GM21786 (cell line): ENCODE results near the gene LRRC46.

Experiments
- ATAC-seq: cut with Tn5 transposase; IDR thresholded peaks from one replicate; pipeline ENCODE4 v1.9.1; 2021; ENCODE audit not compliant: unreplicated experiment

Gene LRRC46

DNA sequence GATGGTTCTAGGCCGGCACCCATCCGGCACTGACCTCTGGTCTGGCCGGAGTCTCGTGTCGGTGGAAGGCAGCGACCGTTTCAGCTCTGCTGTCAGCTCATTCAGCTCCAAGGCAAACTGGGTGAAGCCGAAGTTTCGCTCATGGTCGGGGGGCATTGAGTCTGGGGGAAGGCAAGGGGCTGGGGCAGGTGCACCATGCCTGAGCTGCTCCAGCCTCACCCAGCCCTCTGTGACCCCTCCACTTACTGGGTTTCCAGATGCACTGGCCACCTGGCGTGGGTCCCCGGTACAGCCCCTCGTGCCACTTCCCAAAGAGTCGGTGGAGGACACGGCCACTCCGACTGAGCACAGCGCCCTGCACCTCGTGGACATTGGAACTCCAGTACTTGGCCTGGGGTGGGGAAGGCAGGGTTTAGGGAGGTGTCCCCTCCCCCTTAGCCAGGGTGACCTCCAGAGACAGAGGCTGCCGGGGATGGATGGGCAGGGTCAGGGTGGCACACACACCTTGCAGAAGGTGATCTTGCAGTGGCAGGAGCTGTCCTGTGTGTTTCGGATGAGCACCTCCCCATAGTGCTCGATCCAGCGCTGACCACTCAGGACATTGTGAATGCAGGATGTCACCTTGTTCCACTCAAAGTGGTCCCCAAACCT, 22.5 kb upstream of the LRRC46 start:
- ATAC-seq: no peak

DNA sequence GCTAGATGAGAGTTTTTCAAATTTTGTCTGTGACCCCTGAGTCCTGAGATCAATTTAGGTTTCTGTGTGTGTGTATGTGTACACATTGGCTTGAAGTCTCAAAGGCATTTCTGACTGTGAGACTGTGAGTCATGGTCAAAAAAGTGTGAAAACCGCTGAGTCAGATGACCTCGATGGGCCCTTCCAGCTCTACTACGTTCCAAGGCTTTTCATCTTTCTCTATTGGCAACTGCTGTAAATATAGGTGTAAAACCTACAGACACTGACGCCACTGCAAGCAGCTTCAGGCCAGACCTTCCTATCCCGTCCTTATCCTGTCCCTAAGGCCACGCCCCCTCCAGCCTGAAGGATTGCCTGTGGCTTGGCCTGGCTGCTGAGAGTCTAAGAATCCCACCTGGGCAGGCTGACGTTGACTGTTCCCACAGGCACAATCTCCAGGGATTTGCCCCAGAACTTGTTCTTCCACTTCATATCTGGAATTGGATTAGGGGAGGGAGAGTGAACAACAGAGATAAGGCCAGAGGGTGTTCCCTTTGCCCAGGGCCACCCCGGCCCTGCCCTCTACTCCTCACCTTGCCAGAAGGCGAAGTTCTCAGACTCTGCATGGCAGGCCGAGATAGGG, 21.2 kb upstream of the LRRC46 start:
- ATAC-seq: no peak

DNA sequence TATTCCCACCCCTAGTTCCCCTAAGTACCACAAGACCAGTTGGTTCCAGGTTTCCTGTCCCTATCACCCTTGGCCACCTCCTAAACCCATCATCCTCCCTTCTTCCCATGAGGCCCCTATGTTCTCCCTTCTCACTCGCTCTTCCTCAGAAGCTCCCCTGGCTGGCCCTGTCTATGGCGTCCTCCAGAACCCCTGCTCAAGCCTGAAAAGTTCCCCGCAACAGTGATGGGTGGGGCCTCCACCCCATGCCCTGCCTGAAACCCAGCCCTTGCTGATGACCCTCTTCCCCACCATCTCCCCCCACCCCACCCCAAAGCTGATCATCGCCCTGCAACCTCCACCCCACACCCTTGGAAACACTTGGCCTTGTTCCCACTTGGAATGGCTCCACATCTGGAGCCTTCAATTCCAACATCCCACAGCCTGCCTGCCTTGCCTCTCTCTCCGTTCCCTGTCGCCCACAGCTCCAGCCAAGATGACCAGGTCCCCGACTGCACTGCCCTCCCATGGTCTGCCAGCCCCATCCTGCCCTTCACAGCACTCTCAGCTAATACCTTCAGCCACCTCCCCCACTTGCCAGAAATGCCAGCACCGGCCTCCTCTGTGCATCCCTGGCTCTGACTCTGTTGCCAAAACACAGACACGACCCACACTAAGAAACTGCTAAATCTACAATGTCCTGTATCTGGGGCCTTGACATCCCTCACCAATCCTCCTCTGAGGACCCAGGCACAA, 20.4 kb upstream of the LRRC46 start:
- ATAC-seq: no peak

DNA sequence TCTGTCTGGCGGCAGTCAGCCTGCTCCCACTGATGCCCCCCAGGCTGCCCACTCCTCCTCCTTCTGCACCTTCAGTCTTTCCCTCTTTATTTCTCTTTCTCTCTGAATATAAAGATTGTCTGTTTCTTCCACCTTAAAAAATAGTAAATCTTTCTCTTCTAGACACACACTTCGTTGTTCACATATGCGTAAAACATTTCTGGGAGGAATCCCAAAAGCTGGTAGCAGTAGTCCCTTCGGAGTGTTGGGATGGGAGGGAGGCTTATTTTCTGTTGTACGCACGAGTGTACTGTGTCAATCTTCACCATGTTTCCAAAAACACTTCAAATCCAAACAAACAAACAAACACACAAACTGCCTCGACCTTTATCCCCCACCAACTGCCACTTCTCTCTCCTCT, 19.8 kb upstream of the LRRC46 start:
- ATAC-seq: no peak

DNA sequence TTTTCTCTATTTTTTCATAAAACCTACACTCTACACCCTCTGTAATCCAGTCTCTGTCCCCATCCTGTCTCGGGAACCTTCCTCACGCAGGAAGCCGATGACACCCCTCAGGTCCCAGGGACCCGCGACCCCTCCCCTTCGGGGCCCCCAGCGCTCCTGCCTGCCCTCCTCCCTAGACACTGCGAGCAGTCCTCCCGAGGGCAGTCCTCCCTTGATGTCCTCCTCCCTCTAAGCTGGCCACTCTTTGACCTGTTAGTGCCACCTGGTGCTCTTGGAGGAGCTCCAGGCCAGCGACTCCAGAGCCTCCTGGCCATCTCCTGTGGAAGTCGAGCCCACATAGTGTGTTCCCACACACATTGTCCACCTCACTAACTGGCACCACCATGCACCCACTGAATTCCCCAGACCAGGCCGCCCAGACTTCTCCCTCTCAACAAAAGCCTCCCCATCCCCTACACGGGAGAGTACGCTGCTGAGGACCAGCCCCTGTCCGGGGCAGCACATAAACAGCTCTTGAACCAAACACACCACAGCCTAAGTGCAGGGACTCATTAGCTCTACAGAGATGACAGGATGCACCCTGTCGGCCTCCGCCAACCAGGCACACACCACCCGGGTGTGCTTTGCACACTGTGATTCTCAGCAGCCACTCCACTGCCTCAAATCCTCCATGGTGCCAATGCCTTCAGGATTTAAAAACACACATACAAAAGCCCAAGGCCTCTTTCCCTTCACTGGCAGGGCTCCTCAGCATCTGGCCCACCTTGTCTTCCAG, 19.1 kb upstream of the LRRC46 start:
- ATAC-seq: no peak

DNA sequence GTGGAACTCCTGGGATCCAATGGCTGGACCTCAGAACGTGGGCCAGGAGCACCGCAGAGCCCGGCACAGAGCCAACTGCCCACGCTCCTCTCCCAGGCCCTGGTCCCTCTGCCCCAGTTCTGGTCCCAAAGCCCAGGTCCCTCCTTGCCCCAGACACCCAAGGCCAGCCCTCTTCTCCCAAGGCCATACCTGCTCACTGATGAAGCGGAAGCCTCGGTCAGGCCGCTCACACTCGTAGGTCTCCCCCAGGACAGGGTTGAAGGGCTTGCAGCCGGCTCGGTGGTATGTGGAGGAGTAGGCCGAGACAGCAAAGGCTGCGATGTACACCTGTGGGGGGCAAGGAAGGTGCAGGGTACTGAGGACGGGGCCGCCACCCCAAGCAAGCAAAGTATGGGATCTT, 18.4 kb upstream of the LRRC46 start:
- no peak for ATAC-seq

DNA sequence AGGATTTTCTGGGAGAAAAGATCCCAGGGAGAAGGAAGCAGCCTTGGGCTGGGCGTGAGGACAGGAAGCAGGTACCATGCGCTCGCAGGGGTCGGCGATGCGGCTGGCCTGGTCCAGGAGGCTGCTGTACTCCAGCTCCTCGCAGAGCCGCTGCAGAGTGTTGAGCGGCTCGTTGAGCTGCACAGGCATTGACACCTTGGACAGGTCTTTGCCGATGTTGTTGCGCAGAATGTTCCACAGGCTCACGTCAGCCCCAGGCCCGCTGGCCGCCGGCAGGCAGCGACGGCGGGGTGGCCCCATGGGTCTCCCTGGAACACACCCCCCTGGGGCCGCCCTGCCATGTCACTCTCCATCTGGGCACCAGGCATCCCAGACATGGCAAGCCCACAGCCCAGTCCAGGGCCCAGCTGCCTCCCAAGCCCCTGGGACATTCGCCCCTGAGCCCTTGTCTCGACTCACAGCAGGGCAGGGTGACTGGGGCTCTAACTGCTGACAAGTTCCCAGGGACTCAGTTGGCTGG, 17.9 kb upstream of the LRRC46 start:
- ATAC-seq: no peak

DNA sequence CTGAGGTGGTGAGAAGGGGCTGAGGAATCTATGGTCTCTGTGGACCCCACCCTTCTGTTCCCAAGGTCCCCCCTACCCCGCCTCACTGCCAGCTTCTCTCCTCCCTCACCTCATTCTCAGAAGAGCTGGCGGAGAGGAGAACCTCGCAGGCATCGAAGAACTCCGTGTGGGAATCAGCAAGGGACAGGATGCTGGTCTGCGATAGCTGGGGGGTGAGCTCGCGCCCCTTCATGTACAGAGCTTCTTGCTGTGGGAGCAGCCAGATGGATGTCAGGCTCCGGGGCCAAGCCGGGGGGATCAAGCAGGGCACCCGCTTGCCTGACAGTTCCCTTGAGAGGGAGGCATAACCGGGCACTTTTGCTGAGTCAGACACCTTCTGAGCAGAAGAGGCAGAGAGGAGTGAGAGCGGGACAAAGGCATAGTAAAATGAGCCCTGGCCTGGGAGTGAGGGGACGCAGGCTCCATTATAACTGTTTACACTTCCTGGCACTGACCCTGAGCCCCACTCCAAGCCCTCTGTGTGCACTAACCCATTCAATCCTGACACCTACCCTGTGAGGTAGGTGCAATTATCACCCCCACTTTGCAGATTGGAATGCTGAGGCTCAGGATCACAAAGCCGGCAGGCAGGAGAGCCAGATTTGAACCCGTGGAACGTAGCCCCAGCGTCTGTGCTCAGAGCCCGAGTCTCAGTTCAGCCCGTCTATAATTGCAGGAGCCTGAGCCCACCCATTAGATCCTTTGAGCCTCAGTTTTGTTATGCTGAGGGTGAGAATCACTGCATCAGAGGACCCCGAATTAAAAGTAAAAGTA, 16.2 kb upstream of the LRRC46 start:
- ATAC-seq: no peak

DNA sequence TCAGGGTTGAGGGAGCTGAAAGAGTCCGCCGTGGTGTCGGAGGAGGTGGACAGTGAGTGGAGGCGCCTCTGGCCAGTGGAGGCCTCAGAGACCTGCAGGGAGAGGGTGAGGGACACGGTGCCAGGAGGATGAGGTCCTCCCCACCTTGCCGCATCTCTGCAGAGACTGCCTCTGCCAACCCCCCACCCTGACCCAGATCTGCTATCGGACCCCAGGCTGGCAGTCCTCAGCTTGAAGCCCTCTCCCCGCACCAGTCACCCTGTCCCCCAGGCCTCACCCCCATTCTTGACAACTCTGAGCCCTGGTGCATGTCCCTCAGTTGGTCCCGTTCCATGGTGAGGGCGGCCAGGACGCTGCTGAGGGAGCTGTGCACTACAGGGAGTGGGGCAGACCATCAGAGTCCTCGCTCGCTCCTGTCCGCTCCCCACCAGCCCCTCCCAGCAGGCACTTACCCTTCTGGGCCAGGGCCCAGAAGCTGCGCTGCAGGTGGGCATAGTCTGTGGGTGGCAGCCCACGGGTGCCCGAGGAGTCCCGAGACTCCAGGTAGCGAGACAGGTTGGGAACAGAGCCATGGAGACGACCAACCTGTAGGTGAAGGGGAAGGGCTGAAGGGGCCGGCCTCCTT, 15.2 kb upstream of the LRRC46 start:
- ATAC-seq: no peak

DNA sequence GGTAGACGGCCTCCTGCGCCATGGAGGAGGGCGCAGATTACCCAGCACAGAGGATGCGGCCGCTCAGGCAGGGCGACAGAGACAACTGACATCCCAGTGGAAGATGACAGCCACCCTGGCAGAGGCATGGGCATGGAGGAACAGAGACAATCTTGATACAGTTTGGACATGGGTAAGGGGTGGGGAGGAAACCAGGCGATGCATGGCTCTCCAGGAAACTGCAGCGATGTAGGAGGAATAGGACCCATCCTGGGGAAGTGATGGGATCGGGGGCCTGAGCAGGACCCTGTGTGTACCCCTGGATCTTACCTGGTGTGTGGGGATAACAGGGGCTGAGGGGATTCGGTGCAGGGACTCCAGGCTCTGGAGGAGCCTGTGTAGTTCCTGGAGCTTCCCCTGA, 14.5 kb upstream of the LRRC46 start:
- ATAC-seq: no peak

DNA sequence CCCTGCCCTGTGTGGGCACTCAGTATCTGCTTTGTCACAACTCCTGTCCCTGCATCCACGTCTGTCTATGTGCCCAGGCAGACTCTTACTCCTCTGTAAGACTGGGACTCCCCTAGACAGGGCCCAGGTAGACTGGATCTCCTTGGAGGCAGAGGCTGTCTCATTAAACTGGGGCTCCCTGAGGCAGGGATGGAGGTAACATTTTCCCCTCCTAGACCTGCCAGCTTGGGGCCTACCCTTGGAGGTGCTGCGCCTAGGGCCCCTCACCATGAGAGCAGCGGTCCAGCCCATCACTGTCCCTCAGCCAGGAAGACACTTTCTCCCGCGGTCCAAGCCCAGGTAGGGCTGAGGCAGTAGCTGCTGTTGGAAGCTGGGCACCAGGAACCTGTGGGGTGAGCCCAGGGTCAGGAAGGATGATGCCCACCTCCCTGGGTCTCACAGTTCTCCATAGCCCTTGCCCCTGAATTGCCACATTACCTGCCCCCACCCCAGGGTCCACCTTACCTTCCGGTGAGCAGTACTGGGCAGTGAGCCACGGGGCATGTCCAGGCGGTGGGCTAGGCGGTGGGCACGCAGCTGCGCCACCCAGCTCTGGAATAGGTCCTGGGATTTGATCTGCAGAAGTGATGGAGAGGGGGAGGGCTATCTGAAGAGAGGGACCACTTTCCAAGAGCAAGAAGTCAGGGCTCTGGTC, 13.3 kb upstream of the LRRC46 start:
- ATAC-seq: no peak

DNA sequence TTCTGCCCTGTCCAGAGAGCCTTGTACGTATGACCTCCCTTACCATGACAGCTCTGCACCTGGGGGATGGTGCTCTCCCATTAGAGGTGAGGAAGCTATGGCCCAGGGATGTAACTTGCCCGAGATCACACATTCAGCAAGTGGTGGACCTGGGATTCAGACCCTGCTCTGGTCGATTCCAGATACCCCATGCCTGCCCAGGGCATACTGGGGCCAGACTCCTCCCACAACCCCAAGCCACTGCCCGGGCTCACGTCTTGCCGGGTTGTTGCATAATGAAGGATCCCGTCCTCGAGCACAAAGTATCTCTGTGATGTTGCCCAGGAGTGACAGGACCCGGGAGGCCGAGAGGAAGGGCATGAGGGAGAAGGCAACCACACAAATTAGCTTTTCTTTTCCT, 12.0 kb upstream of the LRRC46 start:
- ATAC-seq: no peak

DNA sequence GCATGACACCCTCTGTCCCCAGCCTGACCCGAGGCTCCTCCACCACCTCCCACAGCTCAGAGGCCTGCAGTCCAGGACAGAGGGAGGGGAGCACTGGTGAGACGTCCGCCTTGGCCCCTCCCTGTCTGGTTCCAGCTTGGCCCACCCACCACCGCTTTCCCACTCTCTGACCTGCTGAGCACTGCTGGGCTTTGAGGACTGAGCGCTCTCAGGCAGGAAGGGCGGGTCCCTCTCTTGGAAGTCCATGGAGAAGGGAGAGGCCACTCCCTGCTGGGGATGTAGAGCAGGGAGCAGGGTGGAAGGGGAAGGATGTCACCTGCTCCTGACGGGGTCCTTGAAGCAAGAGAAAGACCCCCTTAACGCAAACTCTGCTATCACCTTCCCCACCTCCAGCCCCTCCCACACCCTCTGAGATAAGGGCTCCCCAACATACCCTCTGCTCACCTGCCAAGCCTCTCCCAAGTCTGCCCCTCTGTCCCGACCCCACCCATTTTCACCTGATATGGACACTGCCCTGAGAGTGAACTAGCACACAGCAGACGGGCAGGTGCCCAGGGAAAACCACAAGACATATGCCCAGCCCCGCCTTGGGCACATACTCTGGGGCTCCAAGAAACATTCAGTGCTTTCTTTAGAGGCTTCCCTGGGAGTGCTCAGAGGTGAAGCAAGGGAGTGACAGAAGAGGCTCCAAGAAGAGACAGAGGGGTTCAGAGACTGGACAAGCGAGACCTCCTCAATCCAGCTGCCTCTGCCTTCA, 11.3 kb upstream of the LRRC46 start:
- no peak for ATAC-seq

DNA sequence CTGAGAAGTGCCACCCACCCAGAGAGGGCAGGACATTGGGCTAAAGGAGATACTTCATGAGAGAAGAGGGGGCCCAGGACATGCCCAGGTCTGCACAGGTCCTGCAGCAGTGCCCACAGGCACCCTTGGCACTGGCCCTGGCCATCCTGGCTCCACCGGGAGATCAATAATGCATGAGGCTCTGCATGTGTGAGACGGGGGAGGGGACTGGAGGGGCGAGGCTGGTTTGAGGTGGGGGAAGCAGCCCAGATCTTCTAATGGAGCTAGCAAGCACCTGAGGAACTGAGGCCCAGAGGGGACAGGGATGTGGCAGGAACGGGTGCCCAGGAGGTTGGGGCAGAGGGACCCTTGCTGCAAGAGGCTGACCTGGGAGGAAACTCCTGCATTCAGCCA, 10.4 kb upstream of the LRRC46 start:
- no peak for ATAC-seq

DNA sequence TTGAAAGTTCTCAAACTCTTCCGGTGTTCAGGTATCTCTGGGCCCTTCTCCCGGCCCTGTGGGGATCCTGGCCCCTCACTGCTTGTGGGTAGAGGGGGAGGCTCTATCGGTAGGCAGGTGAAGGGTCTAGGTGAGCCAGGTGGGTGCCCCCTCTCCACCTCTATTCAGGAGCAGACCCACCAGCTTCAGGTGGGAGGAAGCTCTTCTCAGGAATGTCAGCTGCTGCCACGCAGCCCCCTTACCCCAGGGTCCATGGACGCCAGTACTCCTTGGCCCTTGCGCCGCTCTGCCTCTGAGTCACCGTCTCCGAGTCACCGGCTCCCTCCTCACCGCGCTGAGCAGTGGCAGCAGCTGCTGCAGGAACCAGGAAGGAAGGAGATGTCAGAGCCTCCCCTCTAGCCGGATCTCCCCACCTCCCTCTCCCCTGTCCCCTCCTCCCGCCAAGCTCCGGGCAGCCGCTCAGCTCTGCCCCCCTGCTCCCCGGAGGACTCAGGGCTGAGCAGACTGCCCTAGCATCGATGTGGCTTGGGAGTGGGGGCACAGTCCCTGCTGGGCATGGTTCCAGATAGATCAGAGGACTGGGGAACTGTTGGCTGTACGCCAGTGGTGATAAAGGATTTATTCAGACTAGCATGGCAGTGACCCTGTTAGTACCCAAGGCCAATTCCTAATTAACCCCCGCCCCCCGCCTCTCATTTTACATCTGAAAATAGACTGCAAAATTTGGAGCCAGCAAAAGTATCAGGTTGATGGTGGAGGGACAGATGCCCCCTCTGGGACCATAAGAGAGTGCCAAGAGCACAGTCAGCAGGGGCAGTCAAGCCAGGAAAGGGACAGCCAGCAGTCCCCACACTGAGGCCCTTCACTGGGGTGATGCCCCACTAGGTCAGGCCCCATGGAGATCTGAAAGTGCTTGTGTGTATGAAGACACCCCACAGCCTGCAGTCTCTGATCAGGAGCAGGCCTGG, 9.8 kb upstream of the LRRC46 start, which contains the start of gene OSBPL7:
Gene OSBPL7 (minus strand): TSS at position 371 of the 968 bp plus-strand sequence. CDS start 1,516 bp downstream, outside the sequence.
- peak; percentile 77 for ATAC-seq

DNA sequence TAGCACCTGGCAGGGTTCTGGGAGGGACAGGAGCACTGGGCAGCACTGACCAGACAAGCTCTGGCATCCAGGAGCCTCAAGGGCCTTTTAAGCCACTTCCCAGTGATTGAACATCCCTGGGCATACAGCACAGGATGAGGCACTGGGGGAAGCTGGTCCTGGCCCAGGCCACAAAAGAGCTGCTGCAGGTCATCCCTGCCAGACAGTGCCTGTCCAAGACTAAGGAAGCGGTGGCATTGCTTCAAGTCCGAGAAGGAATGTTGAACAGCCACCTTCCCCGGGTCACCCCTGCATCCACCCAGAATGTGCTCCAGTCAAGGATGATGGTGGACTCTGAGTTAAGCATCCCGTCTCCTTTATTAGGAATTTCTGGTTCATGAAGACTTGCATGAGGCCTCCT, 8.7 kb upstream of the LRRC46 start:
- ATAC-seq: no peak

DNA sequence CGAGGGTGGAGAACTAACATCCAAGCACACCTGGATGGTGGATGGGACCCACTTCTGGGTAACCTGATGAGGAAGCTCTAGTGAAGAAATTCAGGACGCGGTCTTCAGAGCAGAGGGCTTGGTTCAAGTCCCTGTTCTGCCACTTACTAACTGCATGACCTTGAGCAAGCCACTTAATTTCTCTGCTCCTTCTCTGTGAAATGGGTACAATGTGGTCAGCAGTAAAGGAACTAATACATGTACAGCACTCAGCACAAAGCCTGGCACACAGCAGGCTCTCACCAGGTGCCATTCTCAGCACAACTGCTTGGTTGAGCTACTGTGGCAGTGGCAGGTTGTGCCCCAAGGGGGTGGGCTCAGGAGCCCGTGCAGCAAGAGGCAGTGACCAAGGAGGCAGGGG, 8.0 kb upstream of the LRRC46 start:
- no peak for ATAC-seq

DNA sequence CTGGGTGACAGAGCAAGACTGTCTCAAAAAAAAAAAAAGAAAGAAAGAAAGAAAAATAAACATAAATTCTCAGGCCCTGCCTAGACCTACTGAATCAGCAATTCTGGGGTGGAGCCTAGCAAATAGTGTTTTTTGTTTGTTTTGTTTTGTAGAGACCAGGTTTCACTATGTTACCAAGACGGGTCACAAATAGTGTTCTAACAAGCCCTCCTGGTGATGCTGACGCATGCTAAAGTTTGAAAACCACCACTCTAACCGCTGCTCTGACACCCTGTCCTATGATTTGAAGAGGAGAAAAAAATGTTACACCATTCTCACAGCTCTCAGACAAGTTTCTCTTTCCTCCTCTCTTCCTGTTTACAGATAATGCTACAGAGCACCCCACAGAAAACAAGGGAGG, 1.6 kb upstream of the LRRC46 start:
- no peak for ATAC-seq
